Measurements from ENCODE around the gene SLC17A1.

SLC17A1 gene

DNA sequence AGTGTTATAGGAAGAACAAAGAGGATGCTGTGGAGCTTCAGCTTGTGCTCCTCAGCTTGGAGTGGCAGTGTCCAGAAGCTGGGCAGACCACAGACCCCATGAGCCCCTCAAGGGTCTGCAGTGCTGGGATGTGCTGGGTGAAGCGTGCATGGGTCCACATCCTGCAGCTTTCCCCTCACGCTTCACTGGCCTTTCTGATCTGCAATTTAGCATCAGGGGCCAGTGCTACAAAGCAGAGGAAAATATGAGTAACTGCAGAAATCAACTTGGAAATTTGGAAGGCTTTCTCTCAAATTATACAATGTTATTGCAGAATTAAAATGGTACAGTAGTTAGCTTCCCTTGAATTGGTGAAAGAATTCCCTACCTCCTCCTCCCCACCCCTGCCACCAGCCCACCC is 67.2 kb downstream of the SLC17A1 start:
- no peak overlapping the region for H3K4me3 ChIP-seq (ENCODE audit: low read length)
- TF ChIP-seq, protein P1, sequence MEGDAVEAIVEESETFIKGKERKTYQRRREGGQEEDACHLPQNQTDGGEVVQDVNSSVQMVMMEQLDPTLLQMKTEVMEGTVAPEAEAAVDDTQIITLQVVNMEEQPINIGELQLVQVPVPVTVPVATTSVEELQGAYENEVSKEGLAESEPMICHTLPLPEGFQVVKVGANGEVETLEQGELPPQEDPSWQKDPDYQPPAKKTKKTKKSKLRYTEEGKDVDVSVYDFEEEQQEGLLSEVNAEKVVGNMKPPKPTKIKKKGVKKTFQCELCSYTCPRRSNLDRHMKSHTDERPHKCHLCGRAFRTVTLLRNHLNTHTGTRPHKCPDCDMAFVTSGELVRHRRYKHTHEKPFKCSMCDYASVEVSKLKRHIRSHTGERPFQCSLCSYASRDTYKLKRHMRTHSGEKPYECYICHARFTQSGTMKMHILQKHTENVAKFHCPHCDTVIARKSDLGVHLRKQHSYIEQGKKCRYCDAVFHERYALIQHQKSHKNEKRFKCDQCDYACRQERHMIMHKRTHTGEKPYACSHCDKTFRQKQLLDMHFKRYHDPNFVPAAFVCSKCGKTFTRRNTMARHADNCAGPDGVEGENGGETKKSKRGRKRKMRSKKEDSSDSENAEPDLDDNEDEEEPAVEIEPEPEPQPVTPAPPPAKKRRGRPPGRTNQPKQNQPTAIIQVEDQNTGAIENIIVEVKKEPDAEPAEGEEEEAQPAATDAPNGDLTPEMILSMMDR (conservative IDR thresholded peaks at IDR 0.05; ENCODE audit: low read length), result no peak
- DNase-seq (ENCODE audit: low read depth), result no peak

DNA sequence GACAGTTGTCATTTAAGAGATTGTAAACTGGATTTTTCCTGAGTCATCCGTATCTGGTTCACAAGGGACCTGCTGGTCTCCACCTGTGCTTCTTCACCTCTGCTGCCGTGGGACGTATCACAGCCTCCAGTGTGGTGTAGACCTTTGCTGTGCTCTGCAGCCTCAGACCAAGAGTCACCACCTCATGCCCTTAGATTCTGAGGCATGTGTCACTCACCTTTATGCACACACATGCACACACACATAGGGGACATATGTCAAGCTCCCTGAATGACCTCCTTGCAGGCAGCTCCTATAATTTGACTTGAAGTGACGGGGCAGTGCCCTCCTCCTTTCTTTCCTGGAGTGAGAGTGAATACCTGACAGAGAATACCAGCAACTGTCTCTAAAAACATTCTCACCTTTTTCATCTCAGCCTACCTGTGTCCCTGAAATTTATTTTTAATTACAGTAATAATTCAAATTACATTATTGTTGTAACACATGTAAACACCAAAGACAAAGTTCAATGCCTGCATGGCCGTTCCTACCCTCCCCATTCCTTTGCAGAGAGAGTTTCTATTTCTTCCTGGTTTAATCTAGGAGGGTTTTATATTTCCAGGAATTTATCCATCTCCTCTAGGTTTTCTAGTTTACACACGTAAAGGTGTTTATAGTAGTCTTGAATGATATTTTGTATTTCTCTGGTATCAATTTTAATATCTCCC is 73.8 kb downstream of the SLC17A1 start:
- TF ChIP-seq, protein P1 (conservative IDR thresholded peaks at IDR 0.05; ENCODE audit: low read length), result no peak
- H3K4me3 ChIP-seq (ENCODE audit: low read length), result no peak overlapping the region
- DNase-seq (ENCODE audit: low read depth), result no peak

DNA sequence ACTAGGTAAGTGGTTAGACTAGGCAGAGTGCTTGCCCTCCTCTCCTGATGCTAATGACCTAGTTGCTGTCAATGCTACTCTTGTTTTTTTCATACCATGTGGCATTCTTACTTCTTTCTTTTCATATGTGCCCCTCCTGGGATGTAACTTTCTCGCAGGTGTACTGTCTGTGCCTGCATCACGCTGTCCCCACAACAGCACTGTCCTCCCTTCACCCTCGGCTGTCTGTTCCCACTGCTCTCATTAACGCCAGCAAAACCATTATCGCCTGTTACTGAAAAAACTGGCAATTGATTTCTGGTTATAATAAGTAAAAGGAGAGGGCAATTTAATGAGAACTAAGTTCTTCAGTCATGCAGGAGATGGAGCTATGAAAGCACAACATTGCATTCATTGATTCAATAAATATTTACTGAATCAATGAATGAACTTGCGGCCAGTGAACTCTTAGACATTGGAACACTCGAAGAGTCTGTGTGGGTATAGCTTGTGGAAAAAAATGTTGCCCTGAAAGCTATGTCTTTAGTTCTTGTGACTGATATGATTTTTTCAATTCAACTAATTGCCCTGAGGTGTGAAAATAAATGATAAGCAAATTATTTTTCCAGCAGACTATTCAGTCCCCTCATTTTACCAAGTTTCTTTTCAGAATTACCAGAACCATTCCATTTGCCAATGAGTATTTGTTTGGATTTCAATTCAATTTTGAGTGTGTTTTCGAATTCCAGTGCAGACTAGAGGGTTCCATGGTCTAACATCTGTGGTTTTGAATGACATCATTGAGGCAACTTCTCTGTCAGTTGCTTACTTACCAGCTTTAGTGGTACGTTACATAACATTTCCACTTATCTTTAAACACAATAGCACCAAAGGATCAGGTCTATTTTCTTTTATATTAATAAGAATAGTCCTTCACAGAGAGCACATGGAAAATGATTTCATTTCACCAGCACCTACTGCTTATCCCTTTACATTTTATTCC is 75.2 kb downstream of the SLC17A1 start:
- H3K4me3 ChIP-seq (ENCODE audit: low read length), result no peak overlapping the region
- TF ChIP-seq, protein P1 (conservative IDR thresholded peaks at IDR 0.05; ENCODE audit: low read length), result no peak
- no peak for DNase-seq (ENCODE audit: low read depth)

DNA sequence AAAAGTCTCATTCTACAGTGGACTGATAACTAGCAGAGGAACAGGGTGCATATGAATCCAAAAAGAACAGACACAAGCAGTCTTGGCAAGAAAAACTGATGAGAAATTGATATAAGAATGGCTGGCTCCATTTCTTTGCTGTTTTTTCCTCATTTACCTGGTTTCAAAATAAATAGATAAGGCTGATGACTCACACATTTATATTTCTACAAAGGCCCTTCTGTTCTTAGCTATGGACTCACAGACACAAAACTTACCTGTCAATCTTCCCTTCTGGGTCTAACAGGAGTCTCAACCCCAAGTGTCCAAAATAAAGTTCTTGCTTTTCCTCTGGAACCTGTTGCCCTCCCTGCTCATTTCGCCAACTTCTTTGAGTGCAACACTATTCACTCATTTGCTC is 76.4 kb downstream of the SLC17A1 start:
- H3K4me3 ChIP-seq (ENCODE audit: low read length), result no peak overlapping the region
- TF ChIP-seq, protein P1 (conservative IDR thresholded peaks at IDR 0.05; ENCODE audit: low read length), result no peak
- DNase-seq (ENCODE audit: low read depth), result no peak

DNA sequence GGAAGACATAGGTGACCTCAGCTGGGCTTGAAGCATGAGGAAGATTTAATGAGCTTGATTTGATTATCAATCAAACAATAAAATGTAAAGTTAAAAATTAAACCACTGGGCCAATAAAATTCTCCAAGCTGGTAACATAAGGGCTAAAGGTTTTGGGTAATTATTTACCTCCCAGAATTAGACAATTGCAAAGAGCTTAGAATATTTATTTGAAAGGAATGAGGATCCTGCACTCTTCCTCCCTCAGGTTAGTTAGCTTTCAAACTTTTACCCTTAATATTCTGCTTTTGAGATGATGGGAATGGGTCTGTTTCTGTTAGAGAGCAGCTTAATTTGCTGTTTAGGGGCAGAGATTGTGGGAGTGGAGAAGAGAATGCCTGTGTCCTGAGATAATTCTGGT is 77.3 kb downstream of the SLC17A1 start, which contains the start of gene SLC17A4:
Gene SLC17A4, plus strand, starts transcription at position 208 of the 400 bp plus-strand sequence. CDS start 7,221 bp downstream, outside the sequence.
- H3K4me3 ChIP-seq (ENCODE audit: low read length), result no peak within 1 kb of the TSS
- TF ChIP-seq, protein P1 (conservative IDR thresholded peaks at IDR 0.05; ENCODE audit: low read length), result no peak
- DNase-seq (ENCODE audit: low read depth), result no peak

DNA sequence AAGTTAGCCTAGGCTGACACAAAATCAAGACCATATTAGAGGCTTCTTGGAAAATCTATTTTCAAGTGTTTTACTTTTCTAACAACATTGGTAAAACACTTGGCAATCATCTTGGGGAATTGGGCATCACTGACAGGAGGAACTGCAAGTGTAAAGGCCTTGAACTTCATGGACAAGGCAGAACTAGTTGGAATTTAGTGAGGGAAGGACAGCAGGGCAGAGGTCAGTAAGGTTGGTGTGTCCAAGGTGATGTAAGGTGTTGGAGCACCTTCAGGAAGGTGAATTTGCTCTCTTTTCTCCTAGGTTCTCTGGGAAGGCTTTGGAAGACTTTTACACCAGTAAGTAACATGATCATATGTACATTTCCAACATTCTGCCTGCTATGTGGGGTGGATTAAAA is 78.8 kb downstream of the SLC17A1 start:
- DNase-seq (ENCODE audit: low read depth), result no peak
- H3K4me3 ChIP-seq (ENCODE audit: low read length), result no peak overlapping the region
- TF ChIP-seq, protein P1 (conservative IDR thresholded peaks at IDR 0.05; ENCODE audit: low read length), result no peak

Measured in AG10803 (cell line).